HEK293 (cell line): Measurements from ENCODE around the gene LMAN1L.

Experiments
- CTCF ChIA-PET: fragments of 350-600 bp; formaldehyde crosslinking; extraction: SDS; loops from one replicate; lab custom pipeline; 2021; ENCODE audit warnings: antibody characterized with exemption; lab: Yijun Ruan, JAX
- POLR2A ChIA-PET: fragments of 300-600 bp; formaldehyde crosslinking; extraction: SDS; loops from one replicate; lab custom pipeline; 2020; ENCODE audit warnings: antibody characterized with exemption, inconsistent platforms; lab: Yijun Ruan, JAX
- H3K27ac ChIP-seq: fragments of 200-500 bp; sonication (Bioruptor generic); 2 replicates; pipeline ENCODE4 v1.5.1; 2014; ENCODE audit warnings: low read depth, low read length, control low read depth, inconsistent platforms; ENCODE audit errors: extremely low read depth
- H3K36me3 ChIP-seq, 2 experiments: fragments of 200-500 bp in 1 of 2; sonication (Bioruptor generic) in 1 of 2; 1 replicate in 1 of 2; 2 replicates in 1 of 2; pipeline ENCODE4 v1.5.1; 2014 to 2017; ENCODE audit warnings: inconsistent platforms in 2 of 2, low read length in 2 of 2; ENCODE audit not compliant: control insufficient read depth in 2 of 2, insufficient read depth in 1 of 2
- H3K4me1 ChIP-seq: fragments of 200-500 bp; sonication (Bioruptor generic); 2 replicates; pipeline ENCODE4 v1.5.1; 2014; ENCODE audit warnings: mild to moderate bottlenecking, low read length, inconsistent platforms; ENCODE audit not compliant: control insufficient read depth, insufficient read depth
- H3K4me3 ChIP-seq: 2 replicates; pipeline ENCODE4 v1.5.1; 2011; ENCODE audit warnings: low read depth, mild to moderate bottlenecking, control low read depth, low read length, moderate library complexity
- H3K9me3 ChIP-seq: fragments of 200-500 bp; sonication (Bioruptor generic); 2 replicates; pipeline ENCODE4 v1.5.1; 2014; ENCODE audit warnings: low read depth, low read length, inconsistent platforms; ENCODE audit not compliant: control insufficient read depth, insufficient read depth
- GLI4 ChIP-seq: fragments of 450-650 bp; formaldehyde crosslinking; IDR thresholded peaks from 2 replicates; pipeline ENCODE4 v1.5.1; 2016; ENCODE audit warnings: missing biosample characterization, missing genetic modification characterization
- RBAK ChIP-seq: fragments of 450-650 bp; formaldehyde crosslinking; IDR thresholded peaks from 2 replicates; pipeline ENCODE4 v1.5.1; 2016; ENCODE audit warnings: missing biosample characterization, missing genetic modification characterization
- ZBTB1 ChIP-seq: fragments of 450-650 bp; formaldehyde crosslinking; IDR thresholded peaks from 2 replicates; pipeline ENCODE4 v1.5.1; 2016; ENCODE audit warnings: missing biosample characterization, missing genetic modification characterization
- ZBTB21 ChIP-seq: fragments of 450-650 bp; formaldehyde crosslinking; IDR thresholded peaks from 2 replicates; pipeline ENCODE4 v1.5.1; 2017; ENCODE audit warnings: missing biosample characterization, missing genetic modification characterization
- ZFP41 ChIP-seq: fragments of 450-650 bp; formaldehyde crosslinking; IDR thresholded peaks from 2 replicates; pipeline ENCODE4 v1.5.1; 2016; ENCODE audit warnings: missing biosample characterization, missing genetic modification characterization, borderline replicate concordance
- ZNF132 ChIP-seq: fragments of 450-650 bp; formaldehyde crosslinking; IDR thresholded peaks from 2 replicates; pipeline ENCODE4 v1.5.1; 2017; ENCODE audit warnings: missing biosample characterization, missing genetic modification characterization, borderline replicate concordance
- ZNF140 ChIP-seq: fragments of 450-650 bp; formaldehyde crosslinking; IDR thresholded peaks from 2 replicates; pipeline ENCODE4 v1.5.1; 2016; ENCODE audit warnings: missing biosample characterization, missing genetic modification characterization
- ZNF157 ChIP-seq: fragments of 450-650 bp; formaldehyde crosslinking; IDR thresholded peaks from 2 replicates; pipeline ENCODE4 v1.5.1; 2016; ENCODE audit warnings: missing biosample characterization, missing genetic modification characterization
- ZNF214 ChIP-seq: fragments of 450-650 bp; formaldehyde crosslinking; IDR thresholded peaks from 2 replicates; pipeline ENCODE4 v1.5.1; 2017; ENCODE audit warnings: missing biosample characterization, mild to moderate bottlenecking, missing genetic modification characterization, borderline replicate concordance
- ZNF266 ChIP-seq: fragments of 450-650 bp; formaldehyde crosslinking; IDR thresholded peaks from 2 replicates; pipeline ENCODE4 v1.5.1; 2016; ENCODE audit warnings: missing biosample characterization, missing genetic modification characterization, low read depth
- ZNF341 ChIP-seq: fragments of 450-650 bp; formaldehyde crosslinking; IDR thresholded peaks from 2 replicates; pipeline ENCODE4; 2016; ENCODE audit warnings: low read depth, missing biosample characterization, missing genetic modification characterization
- ZNF354C ChIP-seq: fragments of 450-650 bp; formaldehyde crosslinking; IDR thresholded peaks from 2 replicates; pipeline ENCODE4 v1.5.1; 2016; ENCODE audit warnings: missing biosample characterization, missing genetic modification characterization, low read depth, borderline replicate concordance
- ZNF394 ChIP-seq: fragments of 450-650 bp; formaldehyde crosslinking; IDR thresholded peaks from 2 replicates; pipeline ENCODE4 v1.5.1; 2016; ENCODE audit warnings: missing biosample characterization, missing genetic modification characterization, mild to moderate bottlenecking, moderate library complexity, borderline replicate concordance
- ZNF433 ChIP-seq: fragments of 450-650 bp; formaldehyde crosslinking; IDR thresholded peaks from 2 replicates; pipeline ENCODE4 v1.5.1; 2016; ENCODE audit warnings: missing biosample characterization, missing genetic modification characterization, low read depth
- ZNF473 ChIP-seq: fragments of 450-650 bp; formaldehyde crosslinking; IDR thresholded peaks from 2 replicates; pipeline ENCODE4 v1.5.1; 2017; ENCODE audit warnings: missing biosample characterization, missing genetic modification characterization
- ZNF549 ChIP-seq: fragments of 450-650 bp; IDR thresholded peaks from 2 replicates; pipeline ENCODE4 v1.5.1; 2018; ENCODE audit warnings: missing biosample characterization, missing genetic modification characterization, mild to moderate bottlenecking, inconsistent platforms, moderate library complexity
- ZNF600 ChIP-seq: fragments of 450-650 bp; formaldehyde crosslinking; IDR thresholded peaks from 2 replicates; pipeline ENCODE4 v1.5.1; 2016; ENCODE audit warnings: missing biosample characterization, missing genetic modification characterization
- ZNF610 ChIP-seq: fragments of 450-650 bp; formaldehyde crosslinking; IDR thresholded peaks from 2 replicates; pipeline ENCODE4 v1.5.1; 2016; ENCODE audit warnings: missing biosample characterization, missing genetic modification characterization, borderline replicate concordance
- ZNF621 ChIP-seq: fragments of 450-650 bp; formaldehyde crosslinking; IDR thresholded peaks from 2 replicates; pipeline ENCODE4 v1.5.1; 2017; ENCODE audit warnings: missing biosample characterization, missing genetic modification characterization
- ZNF623 ChIP-seq: fragments of 450-650 bp; formaldehyde crosslinking; IDR thresholded peaks from 2 replicates; pipeline ENCODE4 v1.5.1; 2016; ENCODE audit warnings: missing biosample characterization, missing genetic modification characterization
- ZNF654 ChIP-seq: fragments of 450-650 bp; formaldehyde crosslinking; IDR thresholded peaks from 2 replicates; pipeline ENCODE4 v1.5.1; 2016; ENCODE audit warnings: low read depth, missing biosample characterization, missing genetic modification characterization
- ZNF664 ChIP-seq: fragments of 450-650 bp; formaldehyde crosslinking; IDR thresholded peaks from 2 replicates; pipeline ENCODE4 v1.5.1; 2016; ENCODE audit warnings: missing biosample characterization, missing genetic modification characterization
- ZNF792 ChIP-seq: fragments of 450-650 bp; formaldehyde crosslinking; IDR thresholded peaks from 2 replicates; pipeline ENCODE4 v1.5.1; 2016; ENCODE audit warnings: missing biosample characterization, missing genetic modification characterization
- TF ChIP-seq, protein P1 (sequence below): fragments of 450-650 bp; formaldehyde crosslinking; conservative IDR thresholded peaks from 2 replicates; pipeline ENCODE4 v1.5.1; 2016; ENCODE audit warnings: low read depth, missing biosample characterization, missing genetic modification characterization
- TF ChIP-seq, protein P2 (sequence below): fragments of 450-650 bp; formaldehyde crosslinking; IDR thresholded peaks from 2 replicates; pipeline ENCODE4 v1.5.1; 2016; ENCODE audit warnings: missing biosample characterization, missing genetic modification characterization, borderline replicate concordance
- TF ChIP-seq, protein P3 (sequence below): fragments of 450-650 bp; formaldehyde crosslinking; IDR thresholded peaks from 2 replicates; pipeline ENCODE4 v1.5.1; 2016; ENCODE audit warnings: missing biosample characterization, missing genetic modification characterization
- TF ChIP-seq, protein P4 (sequence below): fragments of 450-650 bp; formaldehyde crosslinking; IDR thresholded peaks from 2 replicates; pipeline ENCODE4 v1.5.1; 2016; ENCODE audit warnings: missing biosample characterization, missing genetic modification characterization
- TF ChIP-seq, protein P5 (sequence below): fragments of 450-650 bp; formaldehyde crosslinking; IDR thresholded peaks from 2 replicates; pipeline ENCODE4 v1.5.1; 2017; ENCODE audit warnings: missing biosample characterization, missing genetic modification characterization

The LMAN1L gene

DNA sequence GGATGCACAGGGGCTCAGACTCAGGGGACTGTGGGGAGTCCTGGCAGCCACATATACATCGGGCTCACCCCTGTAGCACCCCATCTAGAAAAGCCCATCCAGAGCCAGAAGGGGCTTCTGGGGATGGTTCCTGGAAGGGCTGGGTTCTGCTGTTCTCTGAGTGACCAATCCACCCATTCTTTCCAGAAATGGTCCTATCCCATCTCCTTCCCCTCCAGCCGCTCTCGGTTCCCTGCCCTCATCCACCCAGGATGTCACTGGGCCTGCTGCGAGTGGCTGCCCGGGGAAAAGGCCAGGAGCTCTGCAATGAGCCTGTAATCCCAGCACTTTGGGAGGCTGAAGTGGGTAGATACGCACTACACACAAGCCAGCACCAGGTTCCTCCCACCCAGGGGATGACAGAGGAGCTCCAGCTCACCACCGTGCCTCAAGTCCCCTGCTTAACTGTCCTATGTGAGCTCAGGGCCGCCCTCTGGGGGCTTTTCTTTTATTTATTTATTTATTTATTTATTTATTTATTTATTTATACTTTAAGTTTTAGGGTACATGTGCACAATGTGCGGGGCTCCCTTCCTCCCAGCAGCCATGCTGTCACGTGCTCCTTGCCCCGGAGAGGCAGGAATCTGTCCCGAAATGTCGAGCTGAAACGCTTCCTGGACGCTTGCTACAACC lies 44.4 kb upstream of the LMAN1L start:
- Histone ChIP-seq H3K9me3 (no peaks in the 10 kb centered on the region), H3K4me1 (no peaks in the 10 kb centered on the region), H3K36me3 (no peaks in the 10 kb centered on the region), H3K27ac (no peak overlapping the region), H3K4me3 (no peak overlapping the region)
- ChIA-PET CTCF (interaction anchor here (0.5 to 21.6 kb wide), 55 partner anchors 10 to 1287 kb away, joined by 3 to 800 read pairs (median 6); partner anchors contain the start of genes CPLX3, CSK, CYP1A1 and CYP1A2), POLR2A (interaction anchor here (0.7 to 2.0 kb wide), 7 partner anchors 13 to 400 kb away, joined by 3 to 10 read pairs (median 5); partner anchors contain the start of genes COX5A, CSK and CYP11A1)
- TF ChIP-seq ZNF266 (tag by site-specific recombination) = 0 out of 2 replicates have a peak, but pooled peaks have one; percentile 62
- TF ChIP-seq ZNF549 = no peak
- peak; percentile 74 for TF ChIP-seq ZNF623 (tag by site-specific recombination)
- 0 out of 2 replicates have a peak, but pooled peaks have one; percentile 45 for TF ChIP-seq ZNF610 (tag by site-specific recombination)
- TF ChIP-seq, protein P1, sequence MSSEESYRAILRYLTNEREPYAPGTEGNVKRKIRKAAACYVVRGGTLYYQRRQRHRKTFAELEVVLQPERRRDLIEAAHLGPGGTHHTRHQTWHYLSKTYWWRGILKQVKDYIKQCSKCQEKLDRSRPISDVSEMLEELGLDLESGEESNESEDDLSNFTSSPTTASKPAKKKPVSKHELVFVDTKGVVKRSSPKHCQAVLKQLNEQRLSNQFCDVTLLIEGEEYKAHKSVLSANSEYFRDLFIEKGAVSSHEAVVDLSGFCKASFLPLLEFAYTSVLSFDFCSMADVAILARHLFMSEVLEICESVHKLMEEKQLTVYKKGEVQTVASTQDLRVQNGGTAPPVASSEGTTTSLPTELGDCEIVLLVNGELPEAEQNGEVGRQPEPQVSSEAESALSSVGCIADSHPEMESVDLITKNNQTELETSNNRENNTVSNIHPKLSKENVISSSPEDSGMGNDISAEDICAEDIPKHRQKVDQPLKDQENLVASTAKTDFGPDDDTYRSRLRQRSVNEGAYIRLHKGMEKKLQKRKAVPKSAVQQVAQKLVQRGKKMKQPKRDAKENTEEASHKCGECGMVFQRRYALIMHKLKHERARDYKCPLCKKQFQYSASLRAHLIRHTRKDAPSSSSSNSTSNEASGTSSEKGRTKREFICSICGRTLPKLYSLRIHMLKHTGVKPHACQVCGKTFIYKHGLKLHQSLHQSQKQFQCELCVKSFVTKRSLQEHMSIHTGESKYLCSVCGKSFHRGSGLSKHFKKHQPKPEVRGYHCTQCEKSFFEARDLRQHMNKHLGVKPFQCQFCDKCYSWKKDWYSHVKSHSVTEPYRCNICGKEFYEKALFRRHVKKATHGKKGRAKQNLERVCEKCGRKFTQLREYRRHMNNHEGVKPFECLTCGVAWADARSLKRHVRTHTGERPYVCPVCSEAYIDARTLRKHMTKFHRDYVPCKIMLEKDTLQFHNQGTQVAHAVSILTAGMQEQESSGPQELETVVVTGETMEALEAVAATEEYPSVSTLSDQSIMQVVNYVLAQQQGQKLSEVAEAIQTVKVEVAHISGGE (tag by site-specific recombination) = peak; percentile 65; the same call in 1 of the 2 replicates
- TF ChIP-seq, protein P2, sequence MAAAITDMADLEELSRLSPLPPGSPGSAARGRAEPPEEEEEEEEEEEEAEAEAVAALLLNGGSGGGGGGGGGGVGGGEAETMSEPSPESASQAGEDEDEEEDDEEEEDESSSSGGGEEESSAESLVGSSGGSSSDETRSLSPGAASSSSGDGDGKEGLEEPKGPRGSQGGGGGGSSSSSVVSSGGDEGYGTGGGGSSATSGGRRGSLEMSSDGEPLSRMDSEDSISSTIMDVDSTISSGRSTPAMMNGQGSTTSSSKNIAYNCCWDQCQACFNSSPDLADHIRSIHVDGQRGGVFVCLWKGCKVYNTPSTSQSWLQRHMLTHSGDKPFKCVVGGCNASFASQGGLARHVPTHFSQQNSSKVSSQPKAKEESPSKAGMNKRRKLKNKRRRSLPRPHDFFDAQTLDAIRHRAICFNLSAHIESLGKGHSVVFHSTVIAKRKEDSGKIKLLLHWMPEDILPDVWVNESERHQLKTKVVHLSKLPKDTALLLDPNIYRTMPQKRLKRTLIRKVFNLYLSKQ (tag by site-specific recombination) = 0 out of 2 replicates have a peak, but pooled peaks have one; percentile 55
- TF ChIP-seq ZNF354C (tag by site-specific recombination) = 0 out of 2 replicates have a peak, but pooled peaks have one; percentile 27
- peak; percentile 59; the same call in 1 of the 2 replicates for TF ChIP-seq ZNF664
- TF ChIP-seq ZNF132 = no peak
- TF ChIP-seq, protein P3, sequence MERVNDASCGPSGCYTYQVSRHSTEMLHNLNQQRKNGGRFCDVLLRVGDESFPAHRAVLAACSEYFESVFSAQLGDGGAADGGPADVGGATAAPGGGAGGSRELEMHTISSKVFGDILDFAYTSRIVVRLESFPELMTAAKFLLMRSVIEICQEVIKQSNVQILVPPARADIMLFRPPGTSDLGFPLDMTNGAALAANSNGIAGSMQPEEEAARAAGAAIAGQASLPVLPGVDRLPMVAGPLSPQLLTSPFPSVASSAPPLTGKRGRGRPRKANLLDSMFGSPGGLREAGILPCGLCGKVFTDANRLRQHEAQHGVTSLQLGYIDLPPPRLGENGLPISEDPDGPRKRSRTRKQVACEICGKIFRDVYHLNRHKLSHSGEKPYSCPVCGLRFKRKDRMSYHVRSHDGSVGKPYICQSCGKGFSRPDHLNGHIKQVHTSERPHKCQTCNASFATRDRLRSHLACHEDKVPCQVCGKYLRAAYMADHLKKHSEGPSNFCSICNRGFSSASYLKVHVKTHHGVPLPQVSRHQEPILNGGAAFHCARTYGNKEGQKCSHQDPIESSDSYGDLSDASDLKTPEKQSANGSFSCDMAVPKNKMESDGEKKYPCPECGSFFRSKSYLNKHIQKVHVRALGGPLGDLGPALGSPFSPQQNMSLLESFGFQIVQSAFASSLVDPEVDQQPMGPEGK (tag by site-specific recombination) = no peak
- TF ChIP-seq ZNF654 (tag by site-specific recombination) = no peak
- peak; percentile 93 for TF ChIP-seq ZNF394
- no peak for TF ChIP-seq ZNF473 (tag by site-specific recombination)
- TF ChIP-seq, protein P4, sequence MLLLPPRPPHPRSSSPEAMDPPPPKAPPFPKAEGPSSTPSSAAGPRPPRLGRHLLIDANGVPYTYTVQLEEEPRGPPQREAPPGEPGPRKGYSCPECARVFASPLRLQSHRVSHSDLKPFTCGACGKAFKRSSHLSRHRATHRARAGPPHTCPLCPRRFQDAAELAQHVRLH (tag by site-specific recombination) = 0 out of 2 replicates have a peak, but pooled peaks have one; percentile 29
- TF ChIP-seq GLI4 = no peak
- TF ChIP-seq ZNF341 (tag by site-specific recombination) = peak; percentile 48; the same call in 1 of the 2 replicates
- peak; percentile 33; the same call in 1 of the 2 replicates for TF ChIP-seq ZBTB21
- TF ChIP-seq ZNF621 (tag by site-specific recombination) = no peak
- TF ChIP-seq ZNF600 = no peak
- TF ChIP-seq ZNF792 (tag by site-specific recombination) = no peak
- no peak; the same call in 1 of the 2 replicates for TF ChIP-seq ZNF214 (tag by site-specific recombination)
- no peak for TF ChIP-seq ZFP41 (tag by site-specific recombination)
- TF ChIP-seq ZBTB1 (tag by site-specific recombination) = 0 out of 2 replicates have a peak, but pooled peaks have one; percentile 18
- peak; percentile 67; the same call in 1 of the 2 replicates for TF ChIP-seq ZNF433 (tag by site-specific recombination)
- TF ChIP-seq, protein P5, sequence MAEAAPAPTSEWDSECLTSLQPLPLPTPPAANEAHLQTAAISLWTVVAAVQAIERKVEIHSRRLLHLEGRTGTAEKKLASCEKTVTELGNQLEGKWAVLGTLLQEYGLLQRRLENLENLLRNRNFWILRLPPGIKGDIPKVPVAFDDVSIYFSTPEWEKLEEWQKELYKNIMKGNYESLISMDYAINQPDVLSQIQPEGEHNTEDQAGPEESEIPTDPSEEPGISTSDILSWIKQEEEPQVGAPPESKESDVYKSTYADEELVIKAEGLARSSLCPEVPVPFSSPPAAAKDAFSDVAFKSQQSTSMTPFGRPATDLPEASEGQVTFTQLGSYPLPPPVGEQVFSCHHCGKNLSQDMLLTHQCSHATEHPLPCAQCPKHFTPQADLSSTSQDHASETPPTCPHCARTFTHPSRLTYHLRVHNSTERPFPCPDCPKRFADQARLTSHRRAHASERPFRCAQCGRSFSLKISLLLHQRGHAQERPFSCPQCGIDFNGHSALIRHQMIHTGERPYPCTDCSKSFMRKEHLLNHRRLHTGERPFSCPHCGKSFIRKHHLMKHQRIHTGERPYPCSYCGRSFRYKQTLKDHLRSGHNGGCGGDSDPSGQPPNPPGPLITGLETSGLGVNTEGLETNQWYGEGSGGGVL = no peak
- no peak for TF ChIP-seq ZNF157 (tag by site-specific recombination)
- no peak for TF ChIP-seq RBAK (tag by site-specific recombination)
- peak; percentile 47; the same call in 1 of the 2 replicates for TF ChIP-seq ZNF140 (tag by site-specific recombination)
